Hair follicular keratinocyte (primary cell): ENCODE measurements around the gene ZNF827. TPM values are rescaled to one million over a fixed set of nuclear protein-coding genes. Genes with fewer than 3 reads are reported as not detected.

Experiments
- total RNA-seq: library from RNA; depleted of rRNA; stranded (reverse); fragments of >200 nt; gene quantifications from 2 replicates; pipeline ENCODE4 v1.2.3, GENCODE V29; 2015

ZNF827 gene
- total RNA-seq: 5.2 and 5.7 TPM in 2 replicates

GRCh38 chr4:145938618-145939440 lies at the start of gene ZNF827:
TSS of gene ZNF827 (minus strand) at chr4:145938823. CDS start at chr4:145938407, 416 bp downstream.

Other genes with a start within 250 kb of the ZNF827 start
- 20.5 and 74.7 TPM in 2 replicates for gene LSM6, start 236.9 kb upstream of the ZNF827 start, total RNA-seq